ENCODE measurements around the gene TENM3.

TENM3 gene

GRCh38 chr4:182533964-182534363 lies 290.8 kb downstream of the TENM3 start:
- DNase-seq = no peak

GRCh38 chr4:182536221-182536811 lies 293.1 kb downstream of the TENM3 start:
- no peak for DNase-seq

- no peak for DNase-seq
These were observed 294.0 kb downstream of the TENM3 start for GRCh38 chr4:182537031-182537795.

- no peak for DNase-seq
These were observed 294.8 kb downstream of the TENM3 start for GRCh38 chr4:182538031-182538430.

- DNase-seq = no peak
These were observed 297.3 kb downstream of the TENM3 start for GRCh38 chr4:182540496-182540895.

GRCh38 chr4:182547435-182547834 lies 304.2 kb downstream of the TENM3 start:
- no peak for DNase-seq

- no peak for DNase-seq
These were observed 305.0 kb downstream of the TENM3 start for GRCh38 chr4:182548156-182548555.

- no peak for DNase-seq
These were observed 306.2 kb downstream of the TENM3 start for GRCh38 chr4:182549356-182549755.

GRCh38 chr4:182552948-182553347 lies 309.7 kb downstream of the TENM3 start:
- no peak for DNase-seq

GRCh38 chr4:182553653-182554052 lies 310.5 kb downstream of the TENM3 start:
- no peak for DNase-seq

- no peak for DNase-seq
These were observed 311.5 kb downstream of the TENM3 start for GRCh38 chr4:182554736-182555135.

GRCh38 chr4:182555997-182556418 lies 312.8 kb downstream of the TENM3 start:
- DNase-seq = no peak

- DNase-seq = no peak
These were observed 313.4 kb downstream of the TENM3 start for GRCh38 chr4:182556580-182556979.

GRCh38 chr4:182560358-182560757 lies 317.2 kb downstream of the TENM3 start:
- DNase-seq = no peak

- no peak for DNase-seq
These were observed 319.1 kb downstream of the TENM3 start for GRCh38 chr4:182562350-182562749.

GRCh38 chr4:182564724-182565369 lies 321.6 kb downstream of the TENM3 start:
- no peak for DNase-seq

GRCh38 chr4:182567119-182567518 lies 323.9 kb downstream of the TENM3 start:
- DNase-seq = no peak

GRCh38 chr4:182569561-182569960 lies 326.4 kb downstream of the TENM3 start:
- DNase-seq = no peak

GRCh38 chr4:182574706-182575105 lies 331.5 kb downstream of the TENM3 start:
- no peak for DNase-seq

- DNase-seq = no peak
These were observed 332.0 kb downstream of the TENM3 start for GRCh38 chr4:182575225-182575624.

- no peak for DNase-seq
These were observed 333.5 kb downstream of the TENM3 start for GRCh38 chr4:182576601-182577289.

- no peak for DNase-seq
These were observed 334.2 kb downstream of the TENM3 start for GRCh38 chr4:182577411-182577810.

- no peak for DNase-seq
These were observed 335.2 kb downstream of the TENM3 start for GRCh38 chr4:182578402-182578801.

- DNase-seq = no peak
These were observed 339.0 kb downstream of the TENM3 start for GRCh38 chr4:182582245-182582644.

Measured in CD4-positive, alpha-beta T cell treated with Interleukin-4 for 1 hour (primary cell).